IMR-90 (cell line): Measurements from ENCODE around the gene XPO6. TPM values are rescaled to one million over a fixed set of nuclear protein-coding genes. Genes with fewer than 3 reads are reported as not detected.

Source experiments
- ATAC-seq: fragments of 200-7000 bp; cut with Tn5 transposase; 2 replicates; pipeline ENCODE4 v1.9.1; 2020; ENCODE audit warnings: low read depth, mild to moderate bottlenecking, moderate library complexity
- BruUV-seq: library from RNA; stranded (reverse); fragments of 400-500 nt; replicated peaks from 2 replicates; lab custom pipeline; 2021; lab: Mats Ljungman, UMichigan
- CTCF ChIA-PET: fragments of 300-600 bp; formaldehyde crosslinking; extraction: SDS; loops from one replicate; lab custom pipeline; 2021; ENCODE audit warnings: antibody characterized with exemption; lab: Yijun Ruan, JAX
- POLR2A ChIA-PET: fragments of 300-600 bp; sonication (Branson Sonifier 250); formaldehyde crosslinking; loops from one replicate; lab custom pipeline; 2022; ENCODE audit warnings: antibody characterized with exemption; ENCODE audit not compliant: unreplicated experiment; lab: Charles Lee
- DNase-seq: peaks from one replicate; pipeline ENCODE4 v3.0.0; 2013
- H2AFZ ChIP-seq: replicated peaks from 2 replicates; pipeline ENCODE3; 2013; ENCODE audit warnings: low read length, mild to moderate bottlenecking; ENCODE audit not compliant: poor library complexity
- H2AK5ac ChIP-seq: 2 replicates; pipeline ENCODE4 v1.6.1; 2013; ENCODE audit warnings: low read depth, low read length, inconsistent platforms
- H2AK9ac ChIP-seq: replicated peaks from 2 replicates; pipeline ENCODE3; 2013; ENCODE audit warnings: mild to moderate bottlenecking, low read depth, low read length, moderate library complexity; ENCODE audit not compliant: poor library complexity
- H2BK120ac ChIP-seq: 2 replicates; pipeline ENCODE4 v1.6.1; 2013; ENCODE audit warnings: low read depth, low read length, inconsistent platforms
- H2BK15ac ChIP-seq: 3 replicates; pipeline ENCODE4 v1.6.1; 2013; ENCODE audit warnings: low read depth, low read length, inconsistent platforms
- H2BK20ac ChIP-seq: 2 replicates; pipeline ENCODE4 v1.6.1; 2013; ENCODE audit warnings: low read depth, mild to moderate bottlenecking, inconsistent platforms, low read length, moderate library complexity
- H2BK5ac ChIP-seq: 2 replicates; pipeline ENCODE4 v1.6.1; 2013; ENCODE audit warnings: mild to moderate bottlenecking, low read depth, low read length, inconsistent platforms; ENCODE audit not compliant: poor library complexity, severe bottlenecking
- H3K14ac ChIP-seq: replicated peaks from 2 replicates; pipeline ENCODE4 v1.6.1; 2013; ENCODE audit warnings: low read depth, low read length, inconsistent platforms
- H3K18ac ChIP-seq: 2 replicates; pipeline ENCODE4 v1.6.1; 2013; ENCODE audit warnings: low read depth, low read length, control low read depth
- H3K23ac ChIP-seq: 2 replicates; pipeline ENCODE4 v1.6.1; 2013; ENCODE audit warnings: low read depth, low read length, inconsistent platforms
- H3K27ac ChIP-seq: 2 replicates; pipeline ENCODE4 v1.5.1; 2013; ENCODE audit warnings: mild to moderate bottlenecking, control low read depth, low read length; ENCODE audit not compliant: insufficient read depth
- H3K27me3 ChIP-seq: 2 replicates; pipeline ENCODE4 v1.6.1; 2013; ENCODE audit warnings: low read length; ENCODE audit not compliant: control insufficient read depth, insufficient read depth
- H3K36me3 ChIP-seq: 2 replicates; pipeline ENCODE4 v1.6.1; 2013; ENCODE audit warnings: low read length, mixed read lengths; ENCODE audit not compliant: control insufficient read depth, insufficient read depth
- H3K4ac ChIP-seq: 2 replicates; pipeline ENCODE4 v1.6.1; 2013; ENCODE audit warnings: low read depth, low read length, inconsistent platforms
- H3K4me1 ChIP-seq: 2 replicates; pipeline ENCODE4 v1.6.1; 2013; ENCODE audit warnings: low read length, mixed read lengths; ENCODE audit not compliant: control insufficient read depth, insufficient read depth
- H3K4me2 ChIP-seq: 2 replicates; pipeline ENCODE4 v1.6.1; 2013; ENCODE audit warnings: low read depth, mild to moderate bottlenecking, control low read depth, low read length, moderate library complexity
- H3K4me3 ChIP-seq: 2 replicates; pipeline ENCODE4 v1.5.1; 2013; ENCODE audit warnings: low read depth, mild to moderate bottlenecking, control low read depth, low read length, moderate library complexity; ENCODE audit not compliant: insufficient read depth
- H3K56ac ChIP-seq: 2 replicates; pipeline ENCODE4 v1.6.1; 2013; ENCODE audit warnings: low read length, inconsistent platforms; ENCODE audit not compliant: insufficient read depth; ENCODE audit errors: extremely low read depth
- H3K79me1 ChIP-seq, 2 experiments: 2 replicates each; pipeline ENCODE4 v1.6.1; 2013; ENCODE audit warnings: low read length in 2 of 2, inconsistent platforms in 1 of 2, low read depth in 1 of 2
- H3K9ac ChIP-seq: 2 replicates; pipeline ENCODE4 v1.6.1; 2013; ENCODE audit warnings: low read depth, low read length, control low read depth
- H3K9me1 ChIP-seq: 2 replicates; pipeline ENCODE4 v1.6.1; 2013; ENCODE audit warnings: low read length, inconsistent platforms; ENCODE audit not compliant: insufficient read depth
- H3K9me3 ChIP-seq: 2 replicates; pipeline ENCODE4 v1.6.1; 2013; ENCODE audit warnings: low read length; ENCODE audit not compliant: control insufficient read depth, insufficient read depth
- H4K20me1 ChIP-seq: 2 replicates; pipeline ENCODE4 v1.6.1; 2013; ENCODE audit warnings: low read length, inconsistent platforms; ENCODE audit not compliant: insufficient read depth
- H4K5ac ChIP-seq: 2 replicates; pipeline ENCODE4 v1.6.1; 2013; ENCODE audit warnings: mild to moderate bottlenecking, low read depth, low read length, control low read depth
- H4K8ac ChIP-seq, 2 experiments: 2 replicates each; pipeline ENCODE4 v1.6.1; 2013; ENCODE audit warnings: low read depth in 2 of 2, low read length in 2 of 2, control low read depth in 1 of 2, inconsistent platforms in 1 of 2
- H4K91ac ChIP-seq: 2 replicates; pipeline ENCODE4 v1.6.1; 2013; ENCODE audit warnings: low read depth, low read length, inconsistent platforms; ENCODE audit not compliant: insufficient read depth
- CHD1 ChIP-seq: IDR thresholded peaks from 2 replicates; pipeline ENCODE4 v1.6.1; 2012; ENCODE audit warnings: low read depth, low read length, improper control_type of control experiment
- FOS ChIP-seq: fragments of 150-350 bp; IDR thresholded peaks from 2 replicates; pipeline ENCODE4 v1.6.1; 2016; ENCODE audit warnings: low read depth, low read length
- SMC3 ChIP-seq: fragments of 150-350 bp; IDR thresholded peaks from 2 replicates; pipeline ENCODE4 v1.6.1; 2016; ENCODE audit warnings: low read depth, mild to moderate bottlenecking, antibody characterized with exemption, low read length, moderate library complexity
- WGBS, 2 experiments: methylation state at CpG; one replicate each; pipeline versions ENCODE4 v1.1.5 to v1.1.7; 2013; ENCODE audit warnings: missing lambda C conversion rate in 2 of 2; ENCODE audit not compliant: insufficient read length in 1 of 2; ENCODE audit errors: extremely low coverage in 2 of 2; 5-methylcytosine and 5-hydroxymethylcytosine counted together
- dilution Hi-C: fragments of 300-500 bp; cut with HindIII; formaldehyde crosslinking; loops from one replicate; pipeline ENCODE4 v1.14.3; 2018; ENCODE audit warnings: low sequenced_read_pairs; ENCODE audit not compliant: unreplicated experiment
- in situ Hi-C: fragments of 300-500 bp; cut with MboI; formaldehyde crosslinking; loops from 3 replicates; pipeline ENCODE4 v1.14.3; 2019; ENCODE audit warnings: low sequenced_read_pairs, inconsistent platforms, mixed read lengths
- intact Hi-C: fragments of 100-400 bp; cut with micrococcal nuclease; formaldehyde crosslinking; loops from 2 replicates; pipeline ENCODE4 v1.10.0; 2022
- polyA plus RNA-seq, 3 experiments: library from polyadenylated mRNA; depleted of rRNA; stranded (reverse); fragments of >200 nt; gene quantifications; 2 replicates each; pipeline ENCODE4 v1.2.3, GENCODE V29; 2012; ENCODE audit warnings: low replicate concordance in 1 of 3
- total RNA-seq: library from RNA; depleted of rRNA; stranded (reverse); fragments of >200 nt; gene quantifications from 2 replicates; pipeline ENCODE4 v1.2.3, GENCODE V29; 2012

Gene XPO6
- total and polyA plus RNA-seq, 2 of the 4 experiments (the other 2 are of a cell fraction) = 108 to 184 TPM

- WGBS, 2 experiments = 93% methylated on average over 3 of the region's 21 CpGs; no CpG with 5 or more reads in 1 of the 2 experiments
- H4K5ac ChIP-seq = no peak overlapping the region
- in situ Hi-C loops = no loop called here
- H2BK15ac ChIP-seq = no peak overlapping the region
- H3K4ac ChIP-seq = no peak overlapping the region
- no peak for DNase-seq
- H2AK9ac ChIP-seq = no peak overlapping the region
- H2AFZ ChIP-seq = no peak overlapping the region
- H3K9ac ChIP-seq = no peak overlapping the region
- H2AK5ac ChIP-seq = no peak overlapping the region
- H2BK120ac ChIP-seq = no peak overlapping the region
- ChIA-PET CTCF (no interaction called here), POLR2A (no interaction called here)
- no peak overlapping the region for H3K56ac ChIP-seq
- H3K4me3 ChIP-seq = no peak overlapping the region
- no peaks in the 10 kb centered on the region; the same call in 1 of the 2 replicates for H3K9me1 ChIP-seq
- no peak overlapping the region for H4K8ac ChIP-seq
- H3K4me1 ChIP-seq = no peaks in the 10 kb centered on the region
- no peak overlapping the region for H3K27ac ChIP-seq
- H3K9me3 ChIP-seq = no peaks in the 10 kb centered on the region
- H4K20me1 ChIP-seq = peaks cover 22% of the 10 kb centered on the region
- H3K18ac ChIP-seq = no peak overlapping the region
- TF ChIP-seq SMC3 (no peak), CHD1 (no peak), FOS (no peak)
- no peak overlapping the region for H3K14ac ChIP-seq
- H2BK5ac ChIP-seq = no peak overlapping the region
- TSS peak; percentile 91 for BruUV-seq
- H3K27me3 ChIP-seq = no peaks in the 10 kb centered on the region
- peaks cover 10 to 33% of the 10 kb centered on the region in 2 experiments; a peak in 2 of 4 replicates for H3K79me1 ChIP-seq
- H3K23ac ChIP-seq = no peak overlapping the region
- intact Hi-C loops = no loop called here
- H3K4me2 ChIP-seq = no peak overlapping the region
- ATAC-seq = no peak
- H4K91ac ChIP-seq = no peak overlapping the region
- dilution Hi-C loops = no loop called here
- H2BK20ac ChIP-seq = no peak overlapping the region
- H3K36me3 ChIP-seq = peaks cover 68% of the 10 kb centered on the region
Measured at GRCh38 chr16:28098171-28098958, 113.4 kb downstream of the XPO6 start.
